Glutamatergic neuron (in vitro differentiated cells): ENCODE results near the gene ESPNL. TPM values are rescaled to one million over a fixed set of nuclear protein-coding genes. Genes with fewer than 3 reads are reported as not detected.
"Not testable (repeated sequence)": the region's sequence is repeated elsewhere in the genome, so short reads cannot be mapped to it uniquely, and the experiment has no call there.

Source experiments
- DNase-seq: peaks from one replicate; pipeline ENCODE4 v3.0.0; 2022
- H3K27ac Mint-ChIP-seq: one replicate; pipeline ENCODE4 v1.8.0; 2020; ENCODE audit warnings: mild to moderate bottlenecking, mixed read lengths, inconsistent platforms; ENCODE audit not compliant: unreplicated experiment
- H3K27me3 Mint-ChIP-seq: one replicate; pipeline ENCODE4 v1.8.0; 2020; ENCODE audit warnings: mild to moderate bottlenecking, moderate library complexity, mixed read lengths, inconsistent platforms; ENCODE audit not compliant: unreplicated experiment
- H3K36me3 Mint-ChIP-seq: one replicate; pipeline ENCODE4 v1.8.0; 2020; ENCODE audit warnings: mild to moderate bottlenecking, mixed read lengths, inconsistent platforms; ENCODE audit not compliant: unreplicated experiment
- H3K4me1 Mint-ChIP-seq: one replicate; pipeline ENCODE4 v1.8.0; 2020; ENCODE audit warnings: mild to moderate bottlenecking, low read depth, mixed read lengths, inconsistent platforms; ENCODE audit not compliant: unreplicated experiment
- H3K4me3 Mint-ChIP-seq: one replicate; pipeline ENCODE4 v1.8.0; 2020; ENCODE audit warnings: mild to moderate bottlenecking, mixed read lengths, inconsistent platforms; ENCODE audit not compliant: unreplicated experiment
- H3K9me3 Mint-ChIP-seq: one replicate; pipeline ENCODE4 v1.8.0; 2020; ENCODE audit warnings: mild to moderate bottlenecking, moderate library complexity, mixed read lengths, inconsistent platforms; ENCODE audit not compliant: unreplicated experiment
- total RNA-seq: library from RNA; stranded (reverse); fragmentation: NEBNext Ultra II Directional; extraction: Animal tissue kit (Norgen Biotek cat#: 25700); gene quantifications from one replicate; pipeline ENCODE4 v1.2.1, GENCODE V29; 2021; ENCODE audit not compliant: unreplicated experiment
- TF ChIP-seq, protein P1 (sequence below): fragments of 200-600 bp; sonication (generic); IDR thresholded peaks from one replicate; pipeline ENCODE4 v1.5.0; 2021; ENCODE audit not compliant: partially characterized antibody, unreplicated experiment

ESPNL gene
- total RNA-seq, 1 donor from 2014 or later = 0.81 TPM

GRCh38 chr2:238064376-238064775, 35.8 kb upstream of the ESPNL start:
- Mint-ChIP-seq H3K36me3 (peaks cover 13% of the 10 kb centered on the region), H3K4me3 (peak overlapping the region; percentile 68), H3K27ac (peak overlapping the region; percentile 82), H3K4me1 (peaks cover 36% of the 10 kb centered on the region), H3K27me3 (peaks cover 2% of the 10 kb centered on the region), H3K9me3 (peaks cover 7% of the 10 kb centered on the region)
- no peak for DNase-seq
- TF ChIP-seq, protein P1, sequence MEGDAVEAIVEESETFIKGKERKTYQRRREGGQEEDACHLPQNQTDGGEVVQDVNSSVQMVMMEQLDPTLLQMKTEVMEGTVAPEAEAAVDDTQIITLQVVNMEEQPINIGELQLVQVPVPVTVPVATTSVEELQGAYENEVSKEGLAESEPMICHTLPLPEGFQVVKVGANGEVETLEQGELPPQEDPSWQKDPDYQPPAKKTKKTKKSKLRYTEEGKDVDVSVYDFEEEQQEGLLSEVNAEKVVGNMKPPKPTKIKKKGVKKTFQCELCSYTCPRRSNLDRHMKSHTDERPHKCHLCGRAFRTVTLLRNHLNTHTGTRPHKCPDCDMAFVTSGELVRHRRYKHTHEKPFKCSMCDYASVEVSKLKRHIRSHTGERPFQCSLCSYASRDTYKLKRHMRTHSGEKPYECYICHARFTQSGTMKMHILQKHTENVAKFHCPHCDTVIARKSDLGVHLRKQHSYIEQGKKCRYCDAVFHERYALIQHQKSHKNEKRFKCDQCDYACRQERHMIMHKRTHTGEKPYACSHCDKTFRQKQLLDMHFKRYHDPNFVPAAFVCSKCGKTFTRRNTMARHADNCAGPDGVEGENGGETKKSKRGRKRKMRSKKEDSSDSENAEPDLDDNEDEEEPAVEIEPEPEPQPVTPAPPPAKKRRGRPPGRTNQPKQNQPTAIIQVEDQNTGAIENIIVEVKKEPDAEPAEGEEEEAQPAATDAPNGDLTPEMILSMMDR = no peak

DNA sequence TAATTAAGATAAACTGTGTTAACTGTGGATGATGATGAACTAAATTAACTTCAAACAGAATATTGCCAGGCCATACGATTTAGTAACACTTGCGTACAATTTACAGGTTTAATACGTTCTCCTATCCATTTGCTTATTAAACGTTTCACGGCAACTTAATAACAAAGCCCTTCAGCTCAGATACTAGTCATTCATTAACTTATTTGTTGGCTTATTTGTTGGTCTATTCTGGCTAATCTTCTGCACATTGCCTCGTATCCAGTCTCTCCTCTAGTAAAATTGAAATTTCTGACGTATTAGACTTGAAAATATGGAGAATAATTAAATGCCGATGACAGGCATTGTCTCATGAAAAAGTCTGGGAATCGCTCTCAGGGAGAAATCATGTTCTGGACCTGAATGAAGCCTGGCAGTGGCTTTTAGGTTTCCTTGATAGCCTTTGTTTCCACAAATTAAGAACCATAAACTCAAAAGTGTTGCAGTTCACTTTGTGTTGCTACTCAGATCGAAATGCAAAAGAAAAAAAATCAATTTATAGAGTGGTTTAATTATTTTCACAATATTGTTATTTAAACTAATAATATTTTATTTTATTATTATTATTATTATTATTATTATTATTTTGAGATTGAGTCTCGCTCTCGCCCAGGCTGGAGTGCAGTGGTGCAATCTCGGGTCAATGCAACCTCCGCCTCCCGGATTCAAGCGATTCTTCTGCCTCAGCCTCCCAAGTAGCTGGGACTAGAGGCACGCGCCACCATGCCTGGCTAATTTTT, 34.9 kb upstream of the ESPNL start:
- H3K27me3 Mint-ChIP-seq = no peaks in the 10 kb centered on the region
- TF ChIP-seq, protein P1 = no peak
- peak overlapping the region; percentile 25 for H3K27ac Mint-ChIP-seq
- DNase-seq = no peak
- H3K9me3 Mint-ChIP-seq = peaks cover 5% of the 10 kb centered on the region
- no peak overlapping the region for H3K4me3 Mint-ChIP-seq
- peaks cover 9% of the 10 kb centered on the region for H3K36me3 Mint-ChIP-seq
- H3K4me1 Mint-ChIP-seq = peaks cover 33% of the 10 kb centered on the region

- Mint-ChIP-seq H3K36me3 (peaks cover 8% of the 10 kb centered on the region), H3K27me3 (no peaks in the 10 kb centered on the region), H3K27ac (no peak overlapping the region), H3K4me3 (no peak overlapping the region), H3K9me3 (peaks cover 5% of the 10 kb centered on the region), H3K4me1 (peaks cover 33% of the 10 kb centered on the region)
- TF ChIP-seq, protein P1 = no peak
- DNase-seq = no peak
Measured at GRCh38 chr2:238066218-238066617, 33.9 kb upstream of the ESPNL start.

DNA sequence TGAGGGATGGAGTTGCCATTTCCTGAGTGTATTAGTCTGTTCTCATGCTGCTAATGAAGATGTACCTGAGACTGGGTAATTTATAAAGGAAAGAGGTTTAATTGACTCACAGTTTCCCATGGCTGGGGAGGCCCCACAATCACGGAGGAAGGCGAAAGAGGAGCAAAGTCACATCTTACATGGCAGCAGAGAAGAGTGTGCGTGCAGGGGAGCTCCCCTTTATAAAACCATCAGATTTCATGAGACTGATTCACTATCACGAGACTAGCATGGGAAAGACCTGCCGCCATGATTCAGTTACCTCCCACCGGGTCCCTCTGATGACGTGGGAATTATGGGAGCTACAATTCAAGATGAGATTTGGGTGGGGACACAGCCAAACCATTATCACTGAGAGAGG, 33.4 kb upstream of the ESPNL start:
- H3K9me3 Mint-ChIP-seq, H3K36me3 Mint-ChIP-seq, DNase-seq, H3K4me3 Mint-ChIP-seq, H3K27me3 Mint-ChIP-seq, H3K27ac Mint-ChIP-seq: not testable (repeated sequence)
- peaks cover 29% of the 10 kb centered on the region for H3K4me1 Mint-ChIP-seq

GRCh38 chr2:238067939-238068338, 32.2 kb upstream of the ESPNL start:
- Mint-ChIP-seq H3K27me3 (no peaks in the 10 kb centered on the region), H3K4me3 (no peak overlapping the region), H3K36me3 (peaks cover 18% of the 10 kb centered on the region), H3K4me1 (peaks cover 21% of the 10 kb centered on the region), H3K9me3 (peaks cover 1% of the 10 kb centered on the region), H3K27ac (no peak overlapping the region)
- DNase-seq = no peak
- TF ChIP-seq, protein P1 = no peak
